Astrocyte (in vitro differentiated cells and primary cell): ENCODE measurements around the gene SEMA4C.

Source experiments
- EZH2 ChIP-seq: IDR thresholded peaks from 2 replicates; pipeline ENCODE4 v1.6.1; 2012; ENCODE audit warnings: mild to moderate bottlenecking, low read length, inconsistent platforms; ENCODE audit not compliant: insufficient read depth
- TF ChIP-seq, protein P1 (sequence below): IDR thresholded peaks from 2 replicates; pipeline ENCODE4 v1.5.1; 2011; ENCODE audit warnings: low read depth, mild to moderate bottlenecking, inconsistent platforms, low read length, moderate library complexity; ENCODE audit not compliant: insufficient read depth

DNA sequence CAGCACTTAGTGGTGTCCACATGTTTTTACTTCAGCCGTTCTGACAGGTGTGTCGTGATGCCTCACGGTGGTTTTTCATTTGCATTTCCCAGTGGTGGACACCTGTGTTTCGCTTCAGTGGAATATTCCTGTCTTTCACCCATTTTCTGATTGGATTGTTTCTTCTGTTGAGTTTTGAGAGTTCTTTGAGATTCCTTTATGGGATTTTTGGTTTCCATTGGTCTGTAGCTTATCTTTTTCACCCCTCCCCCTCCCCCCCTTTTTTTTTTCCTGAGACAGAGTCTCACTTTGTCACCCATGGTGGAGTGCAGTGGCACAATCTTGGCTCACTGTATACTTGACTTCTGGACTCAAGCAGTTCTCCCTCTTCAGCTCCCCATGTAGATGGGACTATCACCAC, 34.0 kb downstream of the SEMA4C start:
- no peak for TF ChIP-seq EZH2
- TF ChIP-seq, protein P1, sequence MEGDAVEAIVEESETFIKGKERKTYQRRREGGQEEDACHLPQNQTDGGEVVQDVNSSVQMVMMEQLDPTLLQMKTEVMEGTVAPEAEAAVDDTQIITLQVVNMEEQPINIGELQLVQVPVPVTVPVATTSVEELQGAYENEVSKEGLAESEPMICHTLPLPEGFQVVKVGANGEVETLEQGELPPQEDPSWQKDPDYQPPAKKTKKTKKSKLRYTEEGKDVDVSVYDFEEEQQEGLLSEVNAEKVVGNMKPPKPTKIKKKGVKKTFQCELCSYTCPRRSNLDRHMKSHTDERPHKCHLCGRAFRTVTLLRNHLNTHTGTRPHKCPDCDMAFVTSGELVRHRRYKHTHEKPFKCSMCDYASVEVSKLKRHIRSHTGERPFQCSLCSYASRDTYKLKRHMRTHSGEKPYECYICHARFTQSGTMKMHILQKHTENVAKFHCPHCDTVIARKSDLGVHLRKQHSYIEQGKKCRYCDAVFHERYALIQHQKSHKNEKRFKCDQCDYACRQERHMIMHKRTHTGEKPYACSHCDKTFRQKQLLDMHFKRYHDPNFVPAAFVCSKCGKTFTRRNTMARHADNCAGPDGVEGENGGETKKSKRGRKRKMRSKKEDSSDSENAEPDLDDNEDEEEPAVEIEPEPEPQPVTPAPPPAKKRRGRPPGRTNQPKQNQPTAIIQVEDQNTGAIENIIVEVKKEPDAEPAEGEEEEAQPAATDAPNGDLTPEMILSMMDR: no peak
